HG02885 (cell line): Measurements from ENCODE around the gene ZNF483.
"Not testable (repeated sequence)": the region's sequence is repeated elsewhere in the genome, so short reads cannot be mapped to it uniquely, and the experiment has no call there.

Experiments
- ATAC-seq: cut with Tn5 transposase; IDR thresholded peaks from one replicate; pipeline ENCODE4 v1.9.1; 2021; ENCODE audit warnings: mild to moderate bottlenecking; ENCODE audit not compliant: unreplicated experiment, poor library complexity

Gene ZNF483

GRCh38 chr9:111525056-111525977 lies at the start of gene ZNF483:
Gene ZNF483, plus strand, starts transcription at chr9:111525179. Its CDS starts 2,217 bp downstream, at chr9:111527396.
- no peak for ATAC-seq

- no peak for ATAC-seq
These were observed 49.8 kb upstream of the ZNF483 start for GRCh38 chr9:111475195-111475594.

- no peak for ATAC-seq
These were observed 47.3 kb upstream of the ZNF483 start for GRCh38 chr9:111477677-111478076.

- ATAC-seq: no peak
These were observed 42.9 kb upstream of the ZNF483 start for GRCh38 chr9:111481885-111482636.

GRCh38 chr9:111482694-111483438 lies 42.1 kb upstream of the ZNF483 start:
- peak; percentile 61 for ATAC-seq

GRCh38 chr9:111483439-111483857 lies 41.5 kb upstream of the ZNF483 start:
- ATAC-seq: peak; percentile 41

GRCh38 chr9:111483858-111484571 lies 41.0 kb upstream of the ZNF483 start, which contains the start of gene ECPAS:
Gene ECPAS, minus strand, starts transcription at chr9:111484383. Its CDS starts 11,465 bp downstream, at chr9:111472918.
- peak; percentile 54 for ATAC-seq

- ATAC-seq: no peak
These were observed 40.4 kb upstream of the ZNF483 start for GRCh38 chr9:111484572-111484894.

GRCh38 chr9:111497196-111497595 lies 27.8 kb upstream of the ZNF483 start:
- not testable (repeated sequence) for ATAC-seq

- ATAC-seq: no peak
These were observed 23.9 kb upstream of the ZNF483 start for GRCh38 chr9:111501005-111501562.

- ATAC-seq: no peak
These were observed 23.3 kb upstream of the ZNF483 start for GRCh38 chr9:111501648-111502047.

GRCh38 chr9:111502506-111502905 lies 22.5 kb upstream of the ZNF483 start:
- no peak for ATAC-seq

GRCh38 chr9:111511581-111511980 lies 13.4 kb upstream of the ZNF483 start:
- not testable (repeated sequence) for ATAC-seq

- ATAC-seq: no peak
These were observed 10.0 kb upstream of the ZNF483 start for GRCh38 chr9:111514967-111515366.

GRCh38 chr9:111516061-111516465 lies 8.9 kb upstream of the ZNF483 start:
- ATAC-seq: no peak

GRCh38 chr9:111524731-111525055 lies 286 bp upstream of the ZNF483 start:
- ATAC-seq: no peak

GRCh38 chr9:111527347-111527746 lies 2.4 kb downstream of the ZNF483 start:
- no peak for ATAC-seq

- ATAC-seq: no peak
These were observed 4.8 kb downstream of the ZNF483 start for GRCh38 chr9:111529787-111530186.

- ATAC-seq: no peak
These were observed 6.7 kb downstream of the ZNF483 start for GRCh38 chr9:111531716-111532115.
